ENCODE measurements around the gene MMP21. TPM values are rescaled to one million over a fixed set of nuclear protein-coding genes. Genes with fewer than 3 reads are reported as not detected.

Gene MMP21
- polyA plus RNA-seq, 3 donors, result 0.28 TPM; not detected in 2

DNA sequence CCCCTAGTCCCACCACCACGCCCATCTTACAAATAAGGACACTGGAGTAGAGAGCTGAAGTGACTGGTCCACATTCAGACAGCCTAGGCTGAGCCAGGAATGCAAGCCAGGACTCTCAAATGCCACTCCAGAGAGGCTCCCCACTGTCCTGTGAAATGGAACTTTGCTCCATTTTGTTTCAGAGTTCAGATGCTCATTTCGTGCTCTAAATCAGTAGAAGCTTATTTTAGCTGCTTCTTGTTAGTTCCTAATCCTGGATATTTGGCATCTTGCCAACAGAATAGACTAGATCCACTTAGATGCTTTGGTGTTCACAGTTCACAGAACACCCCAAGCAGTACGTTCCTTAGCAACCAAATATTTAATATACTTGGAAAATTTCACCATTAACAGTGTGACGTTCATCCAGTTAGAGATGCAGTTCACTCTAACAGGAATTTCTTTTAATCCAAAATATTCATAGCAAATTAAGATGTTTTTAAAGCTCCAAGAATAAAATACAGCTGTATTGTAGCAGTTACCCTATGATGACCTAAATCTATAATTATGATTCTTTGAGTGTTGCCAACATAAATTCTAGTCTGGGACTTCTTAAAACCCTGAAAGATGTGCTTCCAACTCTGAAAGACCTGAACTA lies 7.3 kb downstream of the MMP21 start:
- no peak for DNase-seq
- no peak overlapping the region for H3K27ac Mint-ChIP-seq
- Histone ChIP-seq H4K20me1 (ENCODE audit: insufficient read depth, low read length) (no peaks in the 10 kb centered on the region), H3K4me3 (replicated peaks in 1 of 3; ENCODE audit: low read depth in 2 of 3, low read length in 3 of 3) (no peak overlapping the region), H3K36me3 (replicated peaks in 1 of 2; ENCODE audit: control insufficient read depth in 1 of 2, insufficient read depth in 2 of 2, low read length in 2 of 2) (peaks cover 27 to 49% of the 10 kb centered on the region in 2 donors), H3K27ac (ENCODE audit: low read depth in 1 of 2, low read length in 2 of 2) (no peak overlapping the region), H3K79me2 (ENCODE audit: insufficient read depth, low read length) (no peaks in the 10 kb centered on the region), H3K27me3 (ENCODE audit: control insufficient read depth in 2 of 2, insufficient read depth in 2 of 2, low read length in 2 of 2) (no peaks in the 10 kb centered on the region), H3K4me2 (replicated peaks; ENCODE audit: extremely low read depth, low read length, poor library complexity, severe bottlenecking) (no peak overlapping the region), H3K4me1 (ENCODE audit: control insufficient read depth in 1 of 2, insufficient read depth in 2 of 2, low read length in 2 of 2) (no peaks in the 10 kb centered on the region), H3K9me3 (replicated peaks in 1 of 2; ENCODE audit: control insufficient read depth in 1 of 2, insufficient read depth in 1 of 2, low read length in 2 of 2) (no peaks in the 10 kb centered on the region), H3K9ac (ENCODE audit: insufficient read depth, low read length, poor library complexity, severe bottlenecking) (no peak overlapping the region), H2AFZ (ENCODE audit: insufficient read depth, low read depth, low read length, poor library complexity, severe bottlenecking) (no peak overlapping the region)
- peaks cover 0 to 2% (median 1%) of the 10 kb centered on the region in 3 donors for H3K27me3 Mint-ChIP-seq (ENCODE audit: low read depth in 3 of 3)
- peaks cover 44 to 50% of the 10 kb centered on the region in 2 donors for H3K36me3 Mint-ChIP-seq
- intact Hi-C loops (cut with micrococcal nuclease), result no loop called here
- no peak overlapping the region for H3K4me3 Mint-ChIP-seq
- TF ChIP-seq, protein P1, sequence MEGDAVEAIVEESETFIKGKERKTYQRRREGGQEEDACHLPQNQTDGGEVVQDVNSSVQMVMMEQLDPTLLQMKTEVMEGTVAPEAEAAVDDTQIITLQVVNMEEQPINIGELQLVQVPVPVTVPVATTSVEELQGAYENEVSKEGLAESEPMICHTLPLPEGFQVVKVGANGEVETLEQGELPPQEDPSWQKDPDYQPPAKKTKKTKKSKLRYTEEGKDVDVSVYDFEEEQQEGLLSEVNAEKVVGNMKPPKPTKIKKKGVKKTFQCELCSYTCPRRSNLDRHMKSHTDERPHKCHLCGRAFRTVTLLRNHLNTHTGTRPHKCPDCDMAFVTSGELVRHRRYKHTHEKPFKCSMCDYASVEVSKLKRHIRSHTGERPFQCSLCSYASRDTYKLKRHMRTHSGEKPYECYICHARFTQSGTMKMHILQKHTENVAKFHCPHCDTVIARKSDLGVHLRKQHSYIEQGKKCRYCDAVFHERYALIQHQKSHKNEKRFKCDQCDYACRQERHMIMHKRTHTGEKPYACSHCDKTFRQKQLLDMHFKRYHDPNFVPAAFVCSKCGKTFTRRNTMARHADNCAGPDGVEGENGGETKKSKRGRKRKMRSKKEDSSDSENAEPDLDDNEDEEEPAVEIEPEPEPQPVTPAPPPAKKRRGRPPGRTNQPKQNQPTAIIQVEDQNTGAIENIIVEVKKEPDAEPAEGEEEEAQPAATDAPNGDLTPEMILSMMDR (IDR thresholded peaks at IDR 0.05), result no peak
- WGBS (ENCODE audit: insufficient coverage), result 100% methylated on average over 1 of the region's 4 CpGs
- H3K4me1 Mint-ChIP-seq, result no peaks in the 10 kb centered on the region
- peaks cover 0 to 3% (median 0%) of the 10 kb centered on the region in 7 donors for H3K9me3 Mint-ChIP-seq

GRCh38 chr10:125766511-125766910 lies 9.1 kb downstream of the MMP21 start:
- intact Hi-C loops (cut with micrococcal nuclease), result no loop called here

More at GRCh38 chr10:125766511-125766910, 9.1 kb downstream of the MMP21 start:
- Histone ChIP-seq H3K27me3 (ENCODE audit: control insufficient read depth in 2 of 2, insufficient read depth in 2 of 2, low read length in 2 of 2) (no peaks in the 10 kb centered on the region), H3K27ac (ENCODE audit: low read depth in 1 of 2, low read length in 2 of 2) (no peak overlapping the region), H3K36me3 (replicated peaks in 1 of 2; ENCODE audit: control insufficient read depth in 1 of 2, insufficient read depth in 2 of 2, low read length in 2 of 2) (peaks cover 44 to 67% of the 10 kb centered on the region in 2 donors), H3K79me2 (ENCODE audit: insufficient read depth, low read length) (no peaks in the 10 kb centered on the region), H3K9ac (ENCODE audit: insufficient read depth, low read length, poor library complexity, severe bottlenecking) (no peak overlapping the region), H3K4me2 (replicated peaks; ENCODE audit: extremely low read depth, low read length, poor library complexity, severe bottlenecking) (no peak overlapping the region), H2AFZ (ENCODE audit: insufficient read depth, low read depth, low read length, poor library complexity, severe bottlenecking) (no peak overlapping the region), H4K20me1 (ENCODE audit: insufficient read depth, low read length) (no peaks in the 10 kb centered on the region), H3K4me1 (ENCODE audit: control insufficient read depth in 1 of 2, insufficient read depth in 2 of 2, low read length in 2 of 2) (no peaks in the 10 kb centered on the region), H3K4me3 (replicated peaks in 1 of 3; ENCODE audit: low read depth in 2 of 3, low read length in 3 of 3) (no peak overlapping the region), H3K9me3 (replicated peaks in 1 of 2; ENCODE audit: control insufficient read depth in 1 of 2, insufficient read depth in 1 of 2, low read length in 2 of 2) (no peaks in the 10 kb centered on the region)
- Mint-ChIP-seq H3K27me3 (ENCODE audit: low read depth in 3 of 3) (no peaks in the 10 kb centered on the region), H3K4me3 (no peak overlapping the region), H3K27ac (no peak overlapping the region), H3K4me1 (no peaks in the 10 kb centered on the region), H3K36me3 (peaks cover 55 to 67% of the 10 kb centered on the region in 2 donors), H3K9me3 (no peaks in the 10 kb centered on the region)
- no peak for DNase-seq
- TF ChIP-seq, protein P1 (IDR thresholded peaks at IDR 0.05), result no peak
- WGBS (ENCODE audit: insufficient coverage), result no CpG with 5 or more reads among the region's 4 CpGs

All from CD14-positive monocyte (primary cell).